ENCODE data around the gene TERT. TPM values are rescaled to one million over a fixed set of nuclear protein-coding genes. Genes with fewer than 3 reads are reported as not detected.

TERT gene
- total and polyA plus RNA-seq, 8 donors = 0.09 to 0.35 (median 0.14) TPM

DNA sequence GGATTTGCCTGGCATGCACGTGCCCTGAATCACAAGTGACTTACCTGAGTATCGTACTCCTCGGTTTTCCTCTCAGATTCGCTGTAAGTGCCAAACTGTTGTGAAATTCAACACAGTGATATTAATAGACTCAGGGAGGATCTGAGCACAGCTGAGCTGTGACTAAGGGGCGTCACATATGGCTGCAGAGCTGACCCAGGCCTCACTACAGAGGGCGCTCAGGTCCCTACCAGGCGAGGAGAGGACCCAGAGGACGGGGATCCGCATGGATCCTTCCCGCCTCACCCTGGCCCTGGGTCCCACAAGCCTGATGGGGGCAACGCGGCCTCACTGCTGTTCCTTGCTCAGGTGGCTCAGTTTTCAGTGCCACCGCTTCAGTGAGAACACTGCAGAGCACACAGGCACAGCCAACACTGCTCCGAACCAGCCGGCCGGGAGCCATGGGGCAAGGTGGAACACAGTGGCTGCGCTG is 29.9 kb upstream of the TERT start:
- intact Hi-C loops (cut with DNase I) = no loop called here
- Histone ChIP-seq H3K36me3 (peaks cover 0 to 70% of the 10 kb centered on the region in 2 donors), H3K27me3 (no peaks in the 10 kb centered on the region), H3K4me1 (no peaks in the 10 kb centered on the region), H3K9me3 (no peaks in the 10 kb centered on the region), H3K27ac (no peak overlapping the region), H3K4me3 (no peak overlapping the region)
- no peak for TF ChIP-seq CTCF (IDR thresholded peaks at IDR 0.05)
- ATAC-seq (peak; percentile 39), DNase-seq (peak in 2 of 4 donors; percentile 28 to 63)

- intact Hi-C loops (cut with DNase I) = no loop called here
- no peak for TF ChIP-seq CTCF (IDR thresholded peaks at IDR 0.05)
These were observed 29.4 kb upstream of the TERT start for GRCh38 chr5:1324301-1324700.

GRCh38 chr5:1323803-1324173 is 28.9 kb upstream of the TERT start:
- intact Hi-C loops (cut with DNase I) = no loop called here
- H3K27me3 ChIP-seq = no peaks in the 10 kb centered on the region
- ATAC-seq = no peak
- DNase-seq = peak in 1 of 4 donors; percentile 48
- H3K4me1 ChIP-seq = no peaks in the 10 kb centered on the region
- TF ChIP-seq CTCF (IDR thresholded peaks at IDR 0.05) = no peak
- H3K36me3 ChIP-seq = peaks cover 0 to 75% of the 10 kb centered on the region in 2 donors
- H3K4me3 ChIP-seq = no peak overlapping the region
- H3K9me3 ChIP-seq = no peaks in the 10 kb centered on the region
- no peak overlapping the region for H3K27ac ChIP-seq

More at GRCh38 chr5:1324301-1324700, 29.4 kb upstream of the TERT start:
- H3K27ac ChIP-seq = no peak overlapping the region
- ATAC-seq (no peak), DNase-seq (peak in 1 of 4 donors; percentile 49)
- no peak overlapping the region for H3K4me3 ChIP-seq
- H3K9me3 ChIP-seq = no peaks in the 10 kb centered on the region
- H3K27me3 ChIP-seq = no peaks in the 10 kb centered on the region
- peaks cover 0 to 75% of the 10 kb centered on the region in 2 donors for H3K36me3 ChIP-seq
- no peaks in the 10 kb centered on the region for H3K4me1 ChIP-seq

DNA sequence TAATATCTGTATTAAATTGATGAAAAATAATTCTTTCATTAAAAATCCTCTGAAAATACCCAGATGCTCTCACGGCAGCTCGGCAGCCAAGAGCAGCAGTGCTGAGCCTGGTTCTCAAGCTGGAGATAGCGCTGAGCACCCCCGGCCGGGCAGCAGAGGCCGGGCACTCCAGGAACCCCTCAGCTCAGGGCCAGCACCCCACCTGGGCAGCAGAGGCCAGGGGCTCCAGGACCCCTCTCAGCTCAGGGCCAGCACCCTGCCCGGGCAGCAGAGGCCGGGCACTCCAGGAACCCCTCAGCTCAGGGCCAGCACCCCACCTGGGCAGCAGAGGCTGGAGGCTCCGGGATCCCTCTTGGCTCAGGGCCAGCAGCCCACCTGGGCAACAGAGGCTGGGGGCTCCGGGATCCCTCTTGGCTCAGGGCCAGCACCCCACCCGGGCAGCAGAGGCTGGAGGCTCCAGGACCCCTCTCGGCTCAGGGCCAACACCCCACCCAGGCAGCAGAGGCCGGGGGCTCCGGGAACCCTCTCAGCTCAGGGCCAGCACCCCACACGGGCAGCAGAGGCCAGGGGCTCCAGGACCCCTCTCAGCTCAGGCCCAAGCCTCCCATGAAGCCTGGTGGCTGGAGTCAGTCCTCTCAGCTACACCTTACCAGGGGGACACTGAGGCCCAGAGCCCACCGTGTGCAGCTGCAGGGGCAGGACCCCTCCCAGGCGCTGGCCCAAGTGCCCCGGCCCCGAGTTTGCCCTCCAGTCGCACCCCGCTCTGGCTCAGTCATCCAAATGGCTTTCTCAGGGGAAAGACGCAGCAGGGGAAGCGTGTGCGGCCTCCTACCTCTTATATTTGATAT is 28.3 kb upstream of the TERT start:
- DNase-seq (peak in 1 of 4 donors; percentile 54), ATAC-seq (no peak)
- Histone ChIP-seq H3K4me3 (no peak overlapping the region), H3K36me3 (peaks cover 0 to 80% of the 10 kb centered on the region in 2 donors), H3K27me3 (no peaks in the 10 kb centered on the region), H3K9me3 (no peaks in the 10 kb centered on the region), H3K4me1 (no peaks in the 10 kb centered on the region), H3K27ac (no peak overlapping the region)
- TF ChIP-seq CTCF (IDR thresholded peaks at IDR 0.05) = no peak
- intact Hi-C loops (cut with DNase I) = no loop called here

- intact Hi-C loops (cut with DNase I) = no loop called here
- Histone ChIP-seq H3K4me1 (no peaks in the 10 kb centered on the region), H3K9me3 (no peaks in the 10 kb centered on the region), H3K4me3 (no peak overlapping the region), H3K27ac (no peak overlapping the region), H3K27me3 (no peaks in the 10 kb centered on the region), H3K36me3 (peaks cover 0 to 90% of the 10 kb centered on the region in 2 donors)
- no peak for TF ChIP-seq CTCF (IDR thresholded peaks at IDR 0.05)
- DNase-seq (peak in 1 of 4 donors; percentile 76), ATAC-seq (no peak)
These were observed 27.4 kb upstream of the TERT start for GRCh38 chr5:1322036-1322900.

Data from left lung (tissue), 10 donors.